HuH-7.5 (cell line): ENCODE measurements around the gene OR10G7.
"Not testable (repeated sequence)": the region's sequence is repeated elsewhere in the genome, so short reads cannot be mapped to it uniquely, and the experiment has no call there.

Source experiments
- DNase-seq: peaks from one replicate; pipeline ENCODE4 v3.0.0; 2011; ENCODE audit warnings: low spot score

The OR10G7 gene

GRCh38 chr11:124039557-124039956, 1.6 kb downstream of the OR10G7 start:
- DNase-seq: no peak

GRCh38 chr11:124036666-124037065, 4.5 kb downstream of the OR10G7 start:
- DNase-seq: no peak

- DNase-seq: no peak
Observed at GRCh38 chr11:124026498-124026897, 14.6 kb downstream of the OR10G7 start, which contains the start of gene OR10G8. Gene OR10G8, plus strand, starts transcription at chr11:124026798. Its CDS starts 2,825 bp downstream, at chr11:124029623.

GRCh38 chr11:124015837-124016236, 25.3 kb downstream of the OR10G7 start:
- DNase-seq: not testable (repeated sequence)

- DNase-seq: no peak
Observed at GRCh38 chr11:124012697-124013096, 28.4 kb downstream of the OR10G7 start, which contains the start of gene OR10G4. Gene OR10G4, plus strand, starts transcription at chr11:124012997. Its CDS starts 2,578 bp downstream, at chr11:124015575.

GRCh38 chr11:123995119-123995518, 46.0 kb downstream of the OR10G7 start, which contains the start of gene OR10G6:
Gene OR10G6, minus strand, starts transcription at chr11:123995161. Its CDS starts 0 bp downstream, at chr11:123995161.
- no peak for DNase-seq
